Left kidney (tissue), 2 donors: ENCODE measurements around the gene SCN8A. TPM values are rescaled to one million over a fixed set of nuclear protein-coding genes. Genes with fewer than 3 reads are reported as not detected.
"Not testable (repeated sequence)": the region's sequence is repeated elsewhere in the genome, so short reads cannot be mapped to it uniquely, and the experiment has no call there.

Experiments
- DNase-seq: peaks from one replicate; pipeline ENCODE4 v3.0.0-alpha.2; 2013
- polyA plus RNA-seq: library from polyadenylated mRNA; unstranded; fragments of 120-200 nt; gene quantifications from one replicate; pipeline ENCODE4 v1.2.1, GENCODE V29; 2013; ENCODE audit not compliant: insufficient read length

Gene SCN8A
- polyA plus RNA-seq, 1 donor, result 3.4 TPM

GRCh38 chr12:51766067-51766676, 175.1 kb downstream of the SCN8A start:
- DNase-seq, result no peak

GRCh38 chr12:51771008-51771407, 180.0 kb downstream of the SCN8A start:
- no peak for DNase-seq

GRCh38 chr12:51773145-51773869, 182.3 kb downstream of the SCN8A start:
- no peak for DNase-seq

GRCh38 chr12:51774933-51775332, 183.9 kb downstream of the SCN8A start:
- no peak for DNase-seq

GRCh38 chr12:51777457-51777856, 186.4 kb downstream of the SCN8A start:
- DNase-seq, result no peak

- DNase-seq, result no peak
Measured at GRCh38 chr12:51777973-51778372, 186.9 kb downstream of the SCN8A start.

GRCh38 chr12:51779876-51780275, 188.8 kb downstream of the SCN8A start:
- no peak for DNase-seq

GRCh38 chr12:51784688-51785087, 193.7 kb downstream of the SCN8A start:
- DNase-seq, result no peak

- no peak for DNase-seq
Measured at GRCh38 chr12:51785906-51786305, 194.9 kb downstream of the SCN8A start.

- no peak for DNase-seq
Measured at GRCh38 chr12:51788876-51789275, 197.8 kb downstream of the SCN8A start.

GRCh38 chr12:51792417-51792816, 201.4 kb downstream of the SCN8A start:
- DNase-seq, result no peak

GRCh38 chr12:51793201-51793600, 202.2 kb downstream of the SCN8A start:
- no peak for DNase-seq

GRCh38 chr12:51797301-51797700, 206.3 kb downstream of the SCN8A start:
- no peak for DNase-seq

- DNase-seq, result not testable (repeated sequence)
Measured at GRCh38 chr12:51798051-51798450, 207.0 kb downstream of the SCN8A start.

- no peak for DNase-seq
Measured at GRCh38 chr12:51798501-51798900, 207.5 kb downstream of the SCN8A start.

- DNase-seq, result no peak
Measured at GRCh38 chr12:51801027-51801426, 210.0 kb downstream of the SCN8A start.

GRCh38 chr12:51806896-51807295, 215.9 kb downstream of the SCN8A start:
- no peak for DNase-seq

- DNase-seq, result no peak
Measured at GRCh38 chr12:51809193-51809592, 218.2 kb downstream of the SCN8A start.

- DNase-seq, result no peak
Measured at GRCh38 chr12:51811203-51812202, 220.5 kb downstream of the SCN8A start.

GRCh38 chr12:51812871-51813270, 221.8 kb downstream of the SCN8A start:
- no peak for DNase-seq

- no peak for DNase-seq
Measured at GRCh38 chr12:51813931-51814310, 222.9 kb downstream of the SCN8A start.

GRCh38 chr12:51814311-51815088, 223.5 kb downstream of the SCN8A start:
- peak; percentile 64 for DNase-seq
